PC-3 (cell line): ENCODE data around the gene PVRIG.

Experiments used
- EZH2 ChIP-seq: fragments of 300-600 bp; sonication (generic); IDR thresholded peaks from one replicate; pipeline ENCODE4 v1.6.1; 2017; ENCODE audit warnings: antibody characterized with exemption, mild to moderate bottlenecking, low read length; ENCODE audit not compliant: unreplicated experiment
- EZH2phosphoT487 ChIP-seq: fragments of 300-600 bp; sonication (generic); IDR thresholded peaks from 2 replicates; pipeline ENCODE4 v1.6.1; 2018; ENCODE audit warnings: mild to moderate bottlenecking, antibody characterized with exemption, low read length, borderline replicate concordance
- TF ChIP-seq, protein P1 (sequence below): fragments of 300-600 bp; sonication (generic); conservative IDR thresholded peaks from 2 replicates; pipeline ENCODE4 v1.5.1; 2017; ENCODE audit warnings: antibody characterized with exemption, low read depth, mild to moderate bottlenecking, low read length

- TF ChIP-seq EZH2 = no peak
- TF ChIP-seq, protein P1, sequence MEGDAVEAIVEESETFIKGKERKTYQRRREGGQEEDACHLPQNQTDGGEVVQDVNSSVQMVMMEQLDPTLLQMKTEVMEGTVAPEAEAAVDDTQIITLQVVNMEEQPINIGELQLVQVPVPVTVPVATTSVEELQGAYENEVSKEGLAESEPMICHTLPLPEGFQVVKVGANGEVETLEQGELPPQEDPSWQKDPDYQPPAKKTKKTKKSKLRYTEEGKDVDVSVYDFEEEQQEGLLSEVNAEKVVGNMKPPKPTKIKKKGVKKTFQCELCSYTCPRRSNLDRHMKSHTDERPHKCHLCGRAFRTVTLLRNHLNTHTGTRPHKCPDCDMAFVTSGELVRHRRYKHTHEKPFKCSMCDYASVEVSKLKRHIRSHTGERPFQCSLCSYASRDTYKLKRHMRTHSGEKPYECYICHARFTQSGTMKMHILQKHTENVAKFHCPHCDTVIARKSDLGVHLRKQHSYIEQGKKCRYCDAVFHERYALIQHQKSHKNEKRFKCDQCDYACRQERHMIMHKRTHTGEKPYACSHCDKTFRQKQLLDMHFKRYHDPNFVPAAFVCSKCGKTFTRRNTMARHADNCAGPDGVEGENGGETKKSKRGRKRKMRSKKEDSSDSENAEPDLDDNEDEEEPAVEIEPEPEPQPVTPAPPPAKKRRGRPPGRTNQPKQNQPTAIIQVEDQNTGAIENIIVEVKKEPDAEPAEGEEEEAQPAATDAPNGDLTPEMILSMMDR = no peak
- TF ChIP-seq EZH2phosphoT487 = no peak
These were observed 47.9 kb downstream of the PVRIG start for GRCh38 chr7:100267648-100268047.
